Effector memory CD4-positive, alpha-beta T cell (primary cell): ENCODE results near the gene GYS1.
"Not testable (repeated sequence)": the region's sequence is repeated elsewhere in the genome, so short reads cannot be mapped to it uniquely, and the experiment has no call there.

Experiments
- DNase-seq, 3 donors: peaks; one replicate each; pipeline ENCODE4 v3.0.0-alpha.2; 2020
- H3K27ac ChIP-seq: 2 replicates; pipeline ENCODE4 v1.7.0; 2013; ENCODE audit warnings: mild to moderate bottlenecking, low read length, moderate library complexity; ENCODE audit not compliant: insufficient read depth, poor library complexity, severe bottlenecking
- H3K27me3 ChIP-seq: replicated peaks from 2 replicates; pipeline ENCODE4 v1.7.0; 2013; ENCODE audit warnings: mild to moderate bottlenecking, low read length; ENCODE audit not compliant: insufficient read depth, control insufficient read depth, poor library complexity, severe bottlenecking
- H3K36me3 ChIP-seq: 2 replicates; pipeline ENCODE4 v1.7.0; 2013; ENCODE audit warnings: mild to moderate bottlenecking, low read length, moderate library complexity; ENCODE audit not compliant: control insufficient read depth, insufficient read depth
- H3K4me1 ChIP-seq: 2 replicates; pipeline ENCODE4 v1.7.0; 2013; ENCODE audit warnings: low read length, mild to moderate bottlenecking; ENCODE audit not compliant: control insufficient read depth, insufficient read depth, poor library complexity, severe bottlenecking
- H3K4me3 ChIP-seq: 2 replicates; pipeline ENCODE4 v1.7.0; 2013; ENCODE audit warnings: low read length, low read depth, mild to moderate bottlenecking; ENCODE audit not compliant: insufficient read depth, poor library complexity, severe bottlenecking
- H3K9me3 ChIP-seq: 2 replicates; pipeline ENCODE4 v1.7.0; 2013; ENCODE audit warnings: mild to moderate bottlenecking, low read length, moderate library complexity; ENCODE audit not compliant: control insufficient read depth

GYS1 gene

DNA sequence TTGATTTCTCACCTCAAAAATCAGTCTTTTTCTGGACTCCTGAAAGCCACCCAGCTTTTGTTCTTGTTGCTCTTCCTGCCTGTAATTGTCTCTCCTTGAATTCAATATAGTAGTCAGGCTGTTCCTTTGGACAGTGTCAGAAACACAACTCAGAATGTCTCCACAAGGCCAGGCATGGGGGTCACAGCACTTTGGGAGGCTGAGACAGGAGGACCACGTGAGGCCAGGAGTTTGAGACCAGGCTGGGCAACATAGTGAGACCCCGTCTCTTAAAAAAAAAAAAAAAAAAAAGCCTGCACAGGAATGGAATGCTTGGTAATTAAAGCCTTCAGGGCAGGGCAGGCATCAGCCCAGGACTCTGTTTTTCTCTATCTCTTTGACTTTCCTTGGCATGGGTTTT, 47.3 kb downstream of the GYS1 start:
- Histone ChIP-seq H3K9me3 (no peaks in the 10 kb centered on the region), H3K4me1 (no peaks in the 10 kb centered on the region)
- no peak for DNase-seq

DNA sequence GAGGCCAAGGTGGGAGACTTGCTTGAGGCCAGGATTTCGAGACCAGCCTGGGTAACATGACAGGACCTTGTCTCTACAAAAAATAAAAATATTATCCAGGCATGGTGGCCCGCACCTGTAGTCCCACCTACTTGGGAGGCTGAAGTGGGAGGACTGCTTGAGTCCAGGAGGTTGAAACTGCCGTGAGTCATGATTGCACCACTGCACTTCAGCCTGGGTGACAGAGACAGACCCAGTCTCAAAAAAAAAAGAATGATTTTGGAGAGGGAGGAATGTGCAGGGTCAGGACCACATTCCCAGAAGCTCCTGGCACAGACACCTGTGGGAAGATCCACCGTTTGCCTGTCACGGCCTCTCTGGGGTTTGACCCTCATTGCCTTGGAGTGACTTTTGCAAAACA, 47.7 kb downstream of the GYS1 start:
- no peak overlapping the region for H3K27ac ChIP-seq
- no peak overlapping the region for H3K4me3 ChIP-seq
- no peaks in the 10 kb centered on the region for H3K9me3 ChIP-seq
- DNase-seq = no peak
- H3K36me3 ChIP-seq = no peaks in the 10 kb centered on the region
- no peaks in the 10 kb centered on the region for H3K4me1 ChIP-seq
- H3K27me3 ChIP-seq = no peaks in the 10 kb centered on the region

More for the DNA sequence above, 47.3 kb downstream of the GYS1 start:
- Histone ChIP-seq H3K27ac (no peak overlapping the region), H3K27me3 (no peaks in the 10 kb centered on the region), H3K36me3 (no peaks in the 10 kb centered on the region), H3K4me3 (no peak overlapping the region)

DNA sequence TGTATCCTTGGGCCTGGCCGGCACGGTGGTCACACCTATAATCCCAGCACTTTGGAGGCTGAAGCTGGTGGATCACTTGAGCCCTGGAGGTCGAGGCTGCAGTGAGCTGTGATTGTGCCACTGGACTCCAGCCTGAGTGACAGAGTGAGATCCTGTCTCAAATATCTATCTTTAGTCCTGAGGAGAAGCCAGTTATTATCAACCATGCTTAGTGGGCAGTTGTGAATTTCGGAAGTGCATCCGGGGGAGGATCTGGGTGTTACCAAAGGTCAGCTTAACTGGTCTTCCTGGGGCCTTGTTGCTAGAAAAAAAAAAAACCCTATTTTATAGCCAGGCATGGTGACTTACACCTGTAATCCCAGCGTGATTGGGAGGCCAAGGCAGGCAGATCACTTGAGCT, 50.0 kb downstream of the GYS1 start:
- Histone ChIP-seq H3K4me1 (no peaks in the 10 kb centered on the region), H3K36me3 (no peaks in the 10 kb centered on the region), H3K27ac (no peak overlapping the region), H3K9me3 (no peaks in the 10 kb centered on the region), H3K27me3 (no peaks in the 10 kb centered on the region), H3K4me3 (no peak overlapping the region)
- no peak for DNase-seq

DNA sequence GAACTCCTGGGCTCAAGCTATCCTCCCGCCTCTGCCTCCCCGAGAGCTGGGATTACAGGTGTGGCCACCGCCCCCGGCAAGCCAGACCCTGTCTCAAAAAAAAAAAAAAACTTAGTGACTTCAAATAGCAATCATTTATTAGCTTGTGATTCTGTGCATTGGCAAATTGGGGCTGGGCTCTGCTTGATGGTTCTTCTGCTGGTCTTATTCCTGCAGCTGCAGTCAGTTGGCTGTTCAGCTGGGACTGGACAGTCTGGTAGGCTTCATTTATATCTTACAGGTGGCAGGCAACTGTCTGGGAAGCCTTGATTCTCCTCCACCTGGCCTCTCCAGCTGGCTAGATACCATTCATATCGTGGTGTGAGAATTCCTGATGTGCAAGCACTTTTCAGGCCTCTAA, 52.2 kb downstream of the GYS1 start:
- H3K27me3 ChIP-seq = no peaks in the 10 kb centered on the region
- no peak for DNase-seq
- no peaks in the 10 kb centered on the region for H3K9me3 ChIP-seq
- H3K36me3 ChIP-seq = no peaks in the 10 kb centered on the region
- no peaks in the 10 kb centered on the region for H3K4me1 ChIP-seq
- no peak overlapping the region for H3K27ac ChIP-seq
- no peak overlapping the region for H3K4me3 ChIP-seq

DNA sequence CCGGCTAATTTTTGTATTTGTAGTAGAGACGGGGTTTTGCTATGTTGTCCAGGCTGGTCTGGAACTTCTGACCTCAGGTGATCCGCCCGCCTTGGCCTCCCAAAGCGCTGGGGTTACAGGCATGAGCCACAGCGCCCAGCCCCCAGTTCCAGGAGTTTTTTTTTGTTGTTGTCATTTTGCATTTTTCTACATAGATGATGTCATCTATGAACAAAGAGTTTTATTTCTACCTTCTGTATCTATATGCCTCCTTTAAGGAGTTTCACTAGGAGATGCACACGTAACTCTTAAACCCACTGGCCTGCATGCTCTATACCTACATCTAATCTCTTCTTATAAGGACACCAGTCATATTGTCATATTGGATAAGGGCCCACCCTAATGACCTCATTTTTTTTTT, 54.9 kb downstream of the GYS1 start:
- Histone ChIP-seq H3K27ac (no peak overlapping the region), H3K4me3 (no peak overlapping the region)
- no peak for DNase-seq

DNA sequence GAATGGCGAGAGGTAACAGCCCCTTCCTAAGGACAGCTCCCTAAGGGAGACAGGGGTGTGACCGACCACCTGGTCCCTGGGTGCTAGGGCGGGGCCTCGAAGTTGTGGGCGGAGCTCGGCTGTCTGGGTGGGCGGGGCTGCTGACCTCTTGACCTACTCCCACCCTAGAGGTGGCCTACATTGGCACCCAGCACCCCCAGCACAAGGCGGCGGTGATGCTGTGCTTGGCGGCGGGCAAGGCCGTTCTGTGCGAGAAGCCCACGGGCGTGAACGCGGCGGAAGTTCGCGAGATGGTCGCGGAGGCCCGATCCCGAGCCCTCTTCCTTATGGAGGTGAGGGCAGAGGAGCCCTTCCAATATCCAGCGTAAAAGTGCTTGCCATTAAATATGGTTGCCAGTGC, 57.2 kb downstream of the GYS1 start:
- H3K36me3 ChIP-seq = no peaks in the 10 kb centered on the region
- H3K27ac ChIP-seq = no peak overlapping the region
- DNase-seq = no peak

More for the DNA sequence above, 54.9 kb downstream of the GYS1 start:
- Histone ChIP-seq H3K36me3 (no peaks in the 10 kb centered on the region), H3K27me3 (no peaks in the 10 kb centered on the region), H3K4me1 (peaks cover 4% of the 10 kb centered on the region), H3K9me3 (no peaks in the 10 kb centered on the region)

DNA sequence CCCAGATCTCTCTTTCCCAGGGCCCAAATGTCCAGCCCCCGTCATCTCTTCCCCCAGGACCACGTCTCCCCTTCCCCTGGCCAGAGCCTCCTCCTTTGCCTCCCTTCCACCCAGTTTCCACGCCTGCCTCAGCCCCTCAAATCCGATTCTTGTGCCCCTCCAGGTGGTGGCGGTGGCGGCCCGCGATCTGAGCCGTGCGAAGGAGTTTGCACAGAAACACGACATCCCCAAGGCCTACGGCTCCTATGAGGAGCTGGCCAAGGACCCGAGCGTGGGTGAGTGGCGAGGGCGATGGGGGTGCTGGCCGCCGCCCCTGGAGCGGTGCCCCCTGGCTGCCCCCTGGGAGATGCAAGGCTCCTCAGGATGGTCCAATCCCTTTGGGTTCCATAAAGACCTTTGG, 58.3 kb downstream of the GYS1 start:
- DNase-seq = no peak

More for the DNA sequence above, 57.2 kb downstream of the GYS1 start:
- Histone ChIP-seq H3K4me1 (peaks cover 9% of the 10 kb centered on the region), H3K9me3 (no peaks in the 10 kb centered on the region), H3K4me3 (no peak overlapping the region), H3K27me3 (no peaks in the 10 kb centered on the region)

DNA sequence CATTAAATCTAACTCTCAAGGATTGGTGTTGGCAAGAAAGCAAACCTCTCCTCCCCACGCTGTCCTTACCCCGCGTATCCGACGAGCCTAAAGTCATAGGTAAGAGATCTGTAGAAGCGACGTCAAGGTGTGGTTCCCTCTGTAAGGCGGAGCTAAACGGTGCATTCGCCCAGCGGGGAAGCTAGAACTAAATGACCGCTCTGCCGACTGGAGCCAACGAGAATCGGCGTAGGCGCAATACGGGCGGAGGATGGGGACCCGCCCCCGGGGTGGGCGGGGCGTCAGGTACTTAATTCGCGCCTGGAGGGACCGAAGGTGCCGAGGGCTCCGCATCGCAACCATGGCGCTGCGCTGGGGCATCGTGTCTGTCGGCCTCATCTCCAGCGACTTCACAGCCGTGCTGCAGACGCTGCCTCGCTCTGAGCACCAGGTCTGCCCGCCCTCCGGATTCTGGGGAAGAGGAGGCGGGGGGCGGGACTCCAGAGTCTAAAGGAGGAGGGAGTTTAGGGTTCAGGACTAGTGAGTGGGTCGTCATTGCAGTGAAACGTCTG, 59.7 kb downstream of the GYS1 start, which contains the start of gene DHDH:
TSS of gene DHDH (plus strand) at position 318 of the 551 bp plus-strand sequence. CDS start at position 341, 23 bp downstream.
- peak within 1 kb of the TSS; percentile 43 for H3K27ac ChIP-seq

More for the DNA sequence above, 58.3 kb downstream of the GYS1 start:
- no peaks in the 10 kb centered on the region for H3K9me3 ChIP-seq
- H3K4me1 ChIP-seq = peaks cover 9% of the 10 kb centered on the region
- H3K27me3 ChIP-seq = no peaks in the 10 kb centered on the region
- no peak overlapping the region for H3K4me3 ChIP-seq
- H3K27ac ChIP-seq = no peak overlapping the region
- H3K36me3 ChIP-seq = no peaks in the 10 kb centered on the region

DNA sequence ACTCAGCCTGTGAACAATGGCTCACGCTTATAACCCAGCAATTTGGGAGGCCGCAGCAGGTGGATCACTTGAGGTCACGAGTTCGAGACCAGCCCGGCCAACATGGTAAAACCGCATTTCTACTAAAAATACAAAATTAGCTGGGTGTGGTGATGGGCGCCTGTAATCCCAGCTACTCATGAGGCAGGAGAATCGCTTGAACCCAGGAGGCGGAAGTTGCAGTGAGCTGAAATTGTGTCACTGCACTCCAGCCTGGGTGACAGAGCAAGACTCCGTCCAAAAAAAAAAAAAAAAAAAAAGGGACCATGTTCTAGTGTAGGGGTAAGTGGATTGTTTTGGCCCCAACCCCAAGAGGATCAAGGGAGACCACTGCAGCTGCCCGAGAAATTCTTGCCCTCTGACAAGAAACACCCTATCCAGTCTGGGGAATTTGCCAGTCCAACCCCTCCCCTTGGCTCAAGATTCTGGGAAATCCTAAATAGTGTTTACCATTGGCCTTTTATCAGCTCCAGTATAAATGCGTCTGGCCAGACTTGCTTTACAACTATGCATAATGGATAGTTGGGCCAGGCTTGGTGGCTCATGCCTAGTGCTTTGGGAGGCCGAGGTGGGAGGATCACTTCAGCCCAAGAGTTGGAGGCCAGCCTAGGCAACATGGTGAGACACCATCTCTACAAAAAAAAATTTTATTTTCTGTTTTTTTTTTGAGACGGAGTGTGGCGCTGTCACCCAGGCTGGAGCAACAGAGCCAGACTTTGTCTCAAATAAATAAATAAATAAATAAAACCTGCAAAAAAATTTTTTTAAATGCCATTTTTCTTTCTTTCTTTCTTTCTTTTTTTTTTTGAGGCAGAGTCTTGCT, 64.7 kb downstream of the GYS1 start:
- Histone ChIP-seq H3K27me3 (no peaks in the 10 kb centered on the region), H3K9me3 (no peaks in the 10 kb centered on the region), H3K27ac (no peak overlapping the region), H3K4me3 (no peak overlapping the region), H3K36me3 (no peaks in the 10 kb centered on the region), H3K4me1 (peaks cover 6% of the 10 kb centered on the region)
- DNase-seq = no peak

More for the DNA sequence above, 59.7 kb downstream of the GYS1 start, which contains the start of gene DHDH:
- Histone ChIP-seq H3K27me3 (no peaks in the 10 kb centered on the region), H3K36me3 (no peaks in the 10 kb centered on the region), H3K9me3 (no peaks in the 10 kb centered on the region), H3K4me3 (peak within 1 kb of the TSS; percentile 40), H3K4me1 (peaks cover 9% of the 10 kb centered on the region)
- peak; percentile 76 to 85 (median 83) for DNase-seq

DNA sequence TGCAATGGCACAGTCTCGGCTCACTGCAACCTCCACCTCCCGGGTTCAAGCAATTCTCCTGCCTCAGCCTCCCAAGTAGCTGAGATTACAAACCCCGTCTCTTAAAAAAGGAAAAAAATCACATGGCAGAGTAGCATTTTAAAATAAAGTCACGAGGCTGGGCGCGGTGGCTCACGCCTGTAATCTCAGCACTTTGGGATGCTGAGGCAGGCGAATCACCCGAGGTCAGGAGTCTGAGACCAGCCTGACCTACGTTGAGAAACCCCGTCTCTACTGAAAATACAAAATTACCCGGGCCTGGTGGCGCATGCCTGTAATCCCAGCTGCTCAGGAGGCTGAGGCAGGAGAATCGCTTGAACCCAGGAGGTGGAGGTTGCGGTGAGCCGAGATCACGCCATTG, 65.4 kb downstream of the GYS1 start:
- H3K4me1 ChIP-seq, H3K27me3 ChIP-seq, H3K9me3 ChIP-seq, H3K36me3 ChIP-seq, H3K4me3 ChIP-seq, H3K27ac ChIP-seq, DNase-seq: not testable (repeated sequence)
